ENCODE measurements around the gene OBSCN.
"Not testable (repeated sequence)": the region's sequence is repeated elsewhere in the genome, so short reads cannot be mapped to it uniquely, and the experiment has no call there.

OBSCN gene

GRCh38 chr1:228173528-228174481 lies 34.0 kb upstream of the OBSCN start:
- H3K4me3 ChIP-seq (ENCODE audit: insufficient read depth in 1 of 2, low read depth in 1 of 2, low read length in 2 of 2); H2AK5ac ChIP-seq (ENCODE audit: low read length, severe bottlenecking); H4K8ac ChIP-seq (ENCODE audit: low read length); H3K27ac ChIP-seq (ENCODE audit: low read length, poor library complexity, severe bottlenecking); H2BK15ac ChIP-seq (ENCODE audit: low read depth, poor library complexity, severe bottlenecking); H2BK5ac ChIP-seq (ENCODE audit: low read depth, low read length, poor library complexity, severe bottlenecking); H3K23ac ChIP-seq (ENCODE audit: low read length in 2 of 2); H2BK120ac ChIP-seq (ENCODE audit: low read depth, low read length); H3K27me3 ChIP-seq (ENCODE audit: control insufficient read depth in 1 of 2, insufficient read depth in 1 of 2, low read length in 2 of 2); H3K4ac ChIP-seq (ENCODE audit: low read depth in 1 of 2, low read length in 2 of 2); H3K4me1 ChIP-seq (ENCODE audit: control insufficient read depth, insufficient read depth, low read depth, low read length); DNase-seq; H3K9ac ChIP-seq (ENCODE audit: low read length); H2AFZ ChIP-seq (ENCODE audit: low read depth, low read length); H3K9me3 ChIP-seq (ENCODE audit: control insufficient read depth, low read length); H3K4me2 ChIP-seq (ENCODE audit: low read length, poor library complexity, severe bottlenecking): not testable (repeated sequence)
- H2BK12ac ChIP-seq (ENCODE audit: low read length in 2 of 2), result peak overlapping the region in 1 of 2 experiments; percentile 22
- H3K79me1 ChIP-seq (replicated peaks; ENCODE audit: low read length, poor library complexity, severe bottlenecking), result peaks cover 48% of the 10 kb centered on the region
- peak overlapping the region in 1 of 2 experiments; percentile 16 for H3K18ac ChIP-seq (ENCODE audit: low read depth in 1 of 2, low read length in 2 of 2)
- H3K14ac ChIP-seq (ENCODE audit: low read length in 2 of 2), result peak overlapping the region in 1 of 2 experiments; percentile 44
- WGBS, result 46% methylated on average over 34 of the region's 69 CpGs
- H3K36me3 ChIP-seq (ENCODE audit: control insufficient read depth in 1 of 2, insufficient read depth in 2 of 2, low read depth in 1 of 2, low read length in 2 of 2), result peaks cover 5 to 49% of the 10 kb centered on the region in 2 experiments
- peak overlapping the region; percentile 44 for H4K91ac ChIP-seq (ENCODE audit: low read length)

- WGBS, result 87% methylated on average over 52 of the region's 52 CpGs
- Histone ChIP-seq H3K36me3 (ENCODE audit: control insufficient read depth in 1 of 2, insufficient read depth in 2 of 2, low read depth in 1 of 2, low read length in 2 of 2) (peaks cover 5 to 50% of the 10 kb centered on the region in 2 experiments), H2BK120ac (ENCODE audit: low read depth, low read length) (no peak overlapping the region), H2AK5ac (ENCODE audit: low read length, severe bottlenecking) (no peak overlapping the region), H3K4me3 (ENCODE audit: insufficient read depth in 1 of 2, low read depth in 1 of 2, low read length in 2 of 2) (no peak overlapping the region), H3K27ac (ENCODE audit: low read length, poor library complexity, severe bottlenecking) (no peak overlapping the region), H2BK5ac (ENCODE audit: low read depth, low read length, poor library complexity, severe bottlenecking) (no peak overlapping the region), H3K79me1 (replicated peaks; ENCODE audit: low read length, poor library complexity, severe bottlenecking) (peaks cover 44% of the 10 kb centered on the region), H3K27me3 (ENCODE audit: control insufficient read depth in 1 of 2, insufficient read depth in 1 of 2, low read length in 2 of 2) (no peaks in the 10 kb centered on the region), H2BK12ac (ENCODE audit: low read length in 2 of 2) (no peak overlapping the region), H4K8ac (ENCODE audit: low read length) (peak overlapping the region; percentile 27), H3K14ac (ENCODE audit: low read length in 2 of 2) (no peak overlapping the region), H4K91ac (ENCODE audit: low read length) (no peak overlapping the region), H3K4me1 (ENCODE audit: control insufficient read depth, insufficient read depth, low read depth, low read length) (peaks cover 7% of the 10 kb centered on the region), H3K9me3 (ENCODE audit: control insufficient read depth, low read length) (no peaks in the 10 kb centered on the region), H2AFZ (ENCODE audit: low read depth, low read length) (no peak overlapping the region), H3K4me2 (ENCODE audit: low read length, poor library complexity, severe bottlenecking) (no peak overlapping the region), H2BK15ac (ENCODE audit: low read depth, poor library complexity, severe bottlenecking) (no peak overlapping the region), H3K23ac (ENCODE audit: low read length in 2 of 2) (no peak overlapping the region), H3K18ac (ENCODE audit: low read depth in 1 of 2, low read length in 2 of 2) (no peak overlapping the region), H3K4ac (ENCODE audit: low read depth in 1 of 2, low read length in 2 of 2) (no peak overlapping the region), H3K9ac (ENCODE audit: low read length) (no peak overlapping the region)
- no peak for DNase-seq
These were observed 33.1 kb upstream of the OBSCN start for GRCh38 chr1:228174482-228175315.

DNA sequence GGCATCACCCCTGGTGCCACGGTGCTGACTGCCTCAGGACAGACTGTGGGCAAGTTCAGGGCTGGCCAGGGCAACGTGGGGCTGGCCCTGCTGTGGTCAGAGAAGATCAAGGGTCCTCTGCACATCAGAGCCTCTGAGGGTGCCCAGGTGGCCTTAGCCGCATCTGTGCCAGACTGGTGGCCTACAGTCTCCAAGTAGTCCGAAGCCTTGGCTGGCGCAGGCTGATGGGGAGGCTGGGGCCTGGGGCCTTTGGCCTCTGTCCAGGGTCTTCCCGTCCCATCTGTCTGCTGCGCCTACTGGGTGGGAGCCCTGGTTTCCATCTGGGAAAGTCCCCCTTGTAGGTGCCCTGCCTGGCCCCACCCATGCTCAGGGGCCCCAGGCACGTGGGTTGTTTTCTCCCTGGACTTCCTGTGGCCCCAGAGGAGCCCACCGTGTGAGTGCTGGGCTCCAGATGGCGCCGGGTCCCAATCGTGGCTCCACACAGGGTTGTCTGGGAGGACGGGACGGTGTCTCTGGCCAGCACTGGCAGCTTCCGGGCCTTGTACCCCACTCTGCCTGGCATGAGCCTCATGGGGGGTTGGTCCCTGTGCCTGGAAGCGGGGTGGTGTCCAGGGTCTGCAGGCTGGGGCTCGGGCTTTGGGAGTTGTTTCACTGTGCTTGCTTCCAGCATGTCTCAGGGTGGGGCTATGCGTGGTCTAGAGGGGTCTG lies 32.4 kb upstream of the OBSCN start:
- H3K36me3 ChIP-seq (ENCODE audit: control insufficient read depth in 1 of 2, insufficient read depth in 2 of 2, low read depth in 1 of 2, low read length in 2 of 2), result peaks cover 5 to 47% of the 10 kb centered on the region in 2 experiments
- H3K18ac ChIP-seq (ENCODE audit: low read depth in 1 of 2, low read length in 2 of 2), result no peak overlapping the region
- 94% methylated on average over 18 of the region's 18 CpGs for WGBS
- H3K79me1 ChIP-seq (replicated peaks; ENCODE audit: low read length, poor library complexity, severe bottlenecking), result peaks cover 42% of the 10 kb centered on the region
- H4K8ac ChIP-seq (ENCODE audit: low read length), result no peak overlapping the region
- no peak overlapping the region for H3K4me2 ChIP-seq (ENCODE audit: low read length, poor library complexity, severe bottlenecking)
- H3K4ac ChIP-seq (ENCODE audit: low read depth in 1 of 2, low read length in 2 of 2), result no peak overlapping the region
- H3K4me3 ChIP-seq (ENCODE audit: insufficient read depth in 1 of 2, low read depth in 1 of 2, low read length in 2 of 2), result no peak overlapping the region
- no peak overlapping the region for H2BK5ac ChIP-seq (ENCODE audit: low read depth, low read length, poor library complexity, severe bottlenecking)
- H3K27me3 ChIP-seq (ENCODE audit: control insufficient read depth in 1 of 2, insufficient read depth in 1 of 2, low read length in 2 of 2), result no peaks in the 10 kb centered on the region
- no peak overlapping the region for H4K91ac ChIP-seq (ENCODE audit: low read length)
- H3K27ac ChIP-seq (ENCODE audit: low read length, poor library complexity, severe bottlenecking), result no peak overlapping the region
- DNase-seq, result no peak
- H2AFZ ChIP-seq (ENCODE audit: low read depth, low read length), result no peak overlapping the region
- H3K14ac ChIP-seq (ENCODE audit: low read length in 2 of 2), result no peak overlapping the region
- no peak overlapping the region for H3K23ac ChIP-seq (ENCODE audit: low read length in 2 of 2)
- H3K4me1 ChIP-seq (ENCODE audit: control insufficient read depth, insufficient read depth, low read depth, low read length), result peaks cover 7% of the 10 kb centered on the region
- no peak overlapping the region for H2BK120ac ChIP-seq (ENCODE audit: low read depth, low read length)
- H2BK12ac ChIP-seq (ENCODE audit: low read length in 2 of 2), result no peak overlapping the region
- no peak overlapping the region for H3K9ac ChIP-seq (ENCODE audit: low read length)
- H2AK5ac ChIP-seq (ENCODE audit: low read length, severe bottlenecking), result no peak overlapping the region
- no peak overlapping the region for H2BK15ac ChIP-seq (ENCODE audit: low read depth, poor library complexity, severe bottlenecking)
- no peaks in the 10 kb centered on the region for H3K9me3 ChIP-seq (ENCODE audit: control insufficient read depth, low read length)
